GM12878 (cell line): ENCODE results near the gene RADIL. TPM values are rescaled to one million over a fixed set of nuclear protein-coding genes. Genes with fewer than 3 reads are reported as not detected.

Experiments used
- ATAC-seq: fragments of 200-7000 bp; cut with Tn5 transposase; 3 replicates; pipeline ENCODE4 v1.9.1; 2020; ENCODE audit warnings: mild to moderate bottlenecking, moderate library complexity
- BruUV-seq: library from RNA; stranded (reverse); fragments of 400-500 nt; replicated peaks from 2 replicates; lab custom pipeline; 2021; lab: Mats Ljungman, UMichigan
- CTCF ChIA-PET: fragments of 300-600 bp; sonication (Branson Sonifier 250); formaldehyde crosslinking; extraction: SDS; loops from one replicate; lab custom pipeline; 2021; ENCODE audit warnings: inconsistent platforms; lab: Yijun Ruan, JAX
- POLR2A ChIA-PET: fragments of 350-600 bp; formaldehyde crosslinking; extraction: SDS; loops from one replicate; lab custom pipeline; 2021; ENCODE audit warnings: inconsistent platforms; lab: Charles Lee
- RAD21 ChIA-PET: fragments of 300-600 bp; sonication (Branson Sonifier 250); formaldehyde crosslinking; loops from one replicate; lab custom pipeline; 2023; ENCODE audit warnings: antibody characterized with exemption; ENCODE audit not compliant: unreplicated experiment; lab: Charles Lee
- SMC1A ChIA-PET: fragments of 300-600 bp; sonication (Branson Sonifier 250); formaldehyde crosslinking; loops from one replicate; lab custom pipeline; 2023; ENCODE audit not compliant: unreplicated experiment, uncharacterized antibody; lab: Charles Lee
- DNase-seq: peaks from one replicate; pipeline ENCODE4 v3.0.0-alpha.2; 2011; ENCODE audit warnings: low read depth, low spot score
- FAIRE-seq: peaks from 3 replicates; lab custom pipeline; 2011; peaks lifted over from hg19 to GRCh38; lab: Jason Lieb, UNC
- H2AFZ ChIP-seq: 2 replicates; pipeline ENCODE4 v1.6.0; 2011; ENCODE audit warnings: low read depth, low read length, control low read depth; ENCODE audit not compliant: control insufficient read depth
- H3K27ac ChIP-seq: 2 replicates; pipeline ENCODE4 v1.5.1; 2011; ENCODE audit warnings: control low read depth; ENCODE audit not compliant: control insufficient read depth, insufficient read depth
- H3K27me3 ChIP-seq, 2 experiments: replicated peaks in 1 of 2; 2 replicates each; pipeline versions ENCODE4 v1.6.0 to v1.6.1; 2011; ENCODE audit warnings: low read length in 1 of 2; ENCODE audit not compliant: control insufficient read depth in 2 of 2, insufficient read depth in 2 of 2
- H3K36me3 ChIP-seq, 2 experiments: 2 replicates each; pipeline ENCODE4 v1.5.1; 2011; ENCODE audit warnings: low read length in 1 of 2; ENCODE audit not compliant: control insufficient read depth in 2 of 2, insufficient read depth in 2 of 2
- H3K4me1 ChIP-seq: 2 replicates; pipeline ENCODE4 v1.6.1; 2011; ENCODE audit warnings: mild to moderate bottlenecking, low read length, moderate library complexity, mixed read lengths; ENCODE audit not compliant: control insufficient read depth, insufficient read depth
- H3K4me2 ChIP-seq: 2 replicates; pipeline ENCODE4 v1.6.0; 2011; ENCODE audit warnings: control low read depth; ENCODE audit not compliant: control insufficient read depth, insufficient read depth
- H3K4me3 ChIP-seq: fragments of 200-600 bp; sonication (generic); 2 replicates; pipeline ENCODE4 v1.5.1; 2016
- H3K79me2 ChIP-seq: 2 replicates; pipeline ENCODE4 v1.6.0; 2011; ENCODE audit warnings: low read length; ENCODE audit not compliant: control insufficient read depth, insufficient read depth
- H3K9ac ChIP-seq: 2 replicates; pipeline ENCODE4 v1.8.0; 2011; ENCODE audit warnings: low read length, control low read depth, mixed read lengths; ENCODE audit not compliant: control insufficient read depth, insufficient read depth
- H3K9me3 ChIP-seq: replicated peaks from 3 replicates; pipeline ENCODE4 v1.5.1; 2011; ENCODE audit warnings: mild to moderate bottlenecking, low read length; ENCODE audit not compliant: control insufficient read depth, insufficient read depth
- H4K20me1 ChIP-seq: 2 replicates; pipeline ENCODE4 v1.6.0; 2011; ENCODE audit not compliant: control insufficient read depth, insufficient read depth
- ATF7 ChIP-seq: fragments of 450-650 bp; IDR thresholded peaks from 2 replicates; pipeline ENCODE4 v1.6.1; 2016; ENCODE audit warnings: low read depth, mild to moderate bottlenecking
- BCL3 ChIP-seq: IDR thresholded peaks from 2 replicates; pipeline ENCODE4 v1.6.1; 2011; ENCODE audit warnings: borderline replicate concordance, low read depth, mild to moderate bottlenecking, moderate library complexity, low read length; ENCODE audit not compliant: insufficient read depth, poor library complexity, severe bottlenecking
- BMI1 ChIP-seq: fragments of 450-650 bp; IDR thresholded peaks from 2 replicates; pipeline ENCODE4 v1.6.1; 2016; ENCODE audit warnings: mild to moderate bottlenecking, moderate library complexity, borderline replicate concordance
- CHD2 ChIP-seq: IDR thresholded peaks from 2 replicates; pipeline ENCODE4 v1.6.1; 2011; ENCODE audit warnings: low read depth, low read length, improper control_type of control experiment, borderline replicate concordance
- DPF2 ChIP-seq: fragments of 450-650 bp; IDR thresholded peaks from 2 replicates; pipeline ENCODE4 v1.6.1; 2017; ENCODE audit warnings: mild to moderate bottlenecking
- FOXM1 ChIP-seq: IDR thresholded peaks from 2 replicates; pipeline ENCODE4 v1.6.1; 2012; ENCODE audit warnings: low read depth, mild to moderate bottlenecking, inconsistent platforms, low read length, moderate library complexity
- KAT2A ChIP-seq: conservative IDR thresholded peaks from 2 replicates; pipeline ENCODE4 v1.6.1; 2011; ENCODE audit warnings: low read depth, low read length; ENCODE audit not compliant: control insufficient read depth
- KDM1A ChIP-seq: fragments of 200-600 bp; sonication (generic); IDR thresholded peaks from 2 replicates; pipeline ENCODE4 v1.6.1; 2016; ENCODE audit warnings: borderline replicate concordance
- PAX5 ChIP-seq: IDR thresholded peaks from 2 replicates; pipeline ENCODE4 v1.6.1; 2011; ENCODE audit warnings: low read depth, low read length, borderline replicate concordance
- POLR2A ChIP-seq: IDR thresholded peaks from 2 replicates; pipeline ENCODE4 v1.6.1; 2011; ENCODE audit warnings: low read depth, mild to moderate bottlenecking, low read length
- SPI1 ChIP-seq: IDR thresholded peaks from 2 replicates; pipeline ENCODE4 v1.6.1; 2011; ENCODE audit warnings: low read depth, mild to moderate bottlenecking, low read length, moderate library complexity, borderline replicate concordance; ENCODE audit not compliant: insufficient read depth
- SREBF2 ChIP-seq: IDR thresholded peaks from 2 replicates; pipeline ENCODE4 v1.6.1; 2012; ENCODE audit warnings: mild to moderate bottlenecking, low read length
- ZBED1 ChIP-seq: IDR thresholded peaks from 2 replicates; pipeline ENCODE4 v1.6.1; 2016; ENCODE audit warnings: borderline replicate concordance
- ZNF384 ChIP-seq: IDR thresholded peaks from 2 replicates; pipeline ENCODE4 v1.6.1; 2012; ENCODE audit warnings: low read depth, mild to moderate bottlenecking, low read length, improper control_type of control experiment, borderline replicate concordance
- WGBS: methylation state at CpG from one replicate; pipeline ENCODE4 v1.1.6; 2016; ENCODE audit warnings: low lambda C conversion rate; ENCODE audit not compliant: insufficient replicate concordance, insufficient coverage; ENCODE audit errors: missing lambda C conversion rate; 5-methylcytosine and 5-hydroxymethylcytosine counted together
- in situ Hi-C: fragments of 300-500 bp; cut with MboI; formaldehyde crosslinking; loops from 9 replicates; pipeline ENCODE4 v1.14.3; 2018; ENCODE audit warnings: mixed read lengths
- intact Hi-C: fragments of 100-400 bp; cut with micrococcal nuclease; formaldehyde crosslinking; loops from one replicate; pipeline ENCODE4 v1.14.2; 2022; ENCODE audit not compliant: unreplicated experiment
- polyA plus RNA-seq, 11 experiments: library from polyadenylated mRNA; depleted of rRNA in 4 of 11; unstranded in 6 of 11; stranded (reverse) in 5 of 11; fragments of >200 nt; fragmentation: Nextera tagmentation in 4 of 11; fragmentation: Illumina TruSeq in 1 of 11; extraction: Ambion mirVana in 4 of 11; extraction: Trizol in 1 of 11; gene quantifications; 1 replicate in 1 of 11; 2 replicates in 10 of 11; pipeline versions ENCODE4 v1.2.1 to v1.2.3, GENCODE V29; 2011 to 2016; ENCODE audit warnings: inconsistent platforms in 2 of 11, missing spikeins in 2 of 11, low read depth in 1 of 11
- total RNA-seq, 4 experiments: library from RNA; depleted of rRNA in 3 of 4; stranded (reverse); fragments of >200 nt in 3 of 4; fragmentation: Illumina TruSeq in 1 of 4; extraction: Trizol in 1 of 4; gene quantifications; 2 replicates each; pipeline versions ENCODE4 v1.2.1 to v1.2.3, GENCODE V29; 2013 to 2021

Gene RADIL
- total and polyA plus RNA-seq, 10 of the 15 experiments (the other 5 are each of a cell fraction or from before 2014, with no cell fraction given): 0.05 to 0.06 TPM; not detected in 8

DNA sequence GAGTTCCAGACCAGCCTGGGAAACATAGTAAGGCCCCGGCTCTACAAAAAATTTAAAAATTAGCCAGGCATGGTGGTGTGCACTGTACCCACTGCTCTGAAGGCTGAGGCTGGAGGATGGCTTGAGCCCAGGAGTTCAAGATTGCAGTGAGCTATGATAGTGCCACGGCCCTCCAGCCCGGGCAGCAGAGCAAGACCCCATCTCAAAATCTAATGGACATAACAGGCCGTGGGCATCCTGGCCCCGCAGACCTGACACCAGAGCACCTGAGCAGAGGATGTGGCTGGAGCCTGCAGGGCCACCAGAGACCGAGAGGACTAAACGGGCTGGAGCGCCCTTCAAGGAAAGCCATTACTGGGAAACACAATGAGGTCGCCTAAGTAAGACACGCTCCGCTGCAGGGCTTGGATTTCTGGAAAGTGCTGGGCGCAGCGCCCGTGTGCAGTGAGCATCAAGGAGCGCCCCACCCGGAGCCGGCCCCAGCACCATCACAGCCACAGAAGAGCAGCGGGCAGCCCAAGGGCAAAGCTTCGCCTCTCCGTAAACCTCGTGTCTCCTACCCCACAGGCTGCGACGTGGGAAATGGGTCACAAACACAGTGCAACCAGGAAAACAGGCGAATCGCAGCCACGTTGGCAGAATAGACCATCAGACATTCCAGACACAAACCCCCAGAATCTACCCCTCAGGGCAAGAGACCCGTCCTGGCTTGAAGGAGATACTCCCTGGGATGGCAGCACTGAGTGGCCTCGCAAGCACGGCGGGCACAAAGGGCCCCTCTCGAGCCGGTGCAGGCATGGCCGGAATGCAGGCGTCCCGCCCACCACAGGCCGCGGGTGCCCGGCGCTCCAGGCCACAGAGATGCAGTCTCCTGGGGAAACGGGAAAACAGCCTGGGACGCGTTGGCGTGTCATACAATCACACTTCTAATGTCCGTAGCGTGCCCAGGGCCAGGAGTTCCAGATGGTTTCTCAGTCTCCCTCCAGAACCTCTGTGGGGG lies 4.9 kb downstream of the RADIL start:
- Histone ChIP-seq H3K36me3 (no peaks in the 10 kb centered on the region), H3K4me3 (no peak overlapping the region), H3K27ac (no peak overlapping the region), H3K4me1 (no peaks in the 10 kb centered on the region), H3K27me3 (peaks cover 3% of the 10 kb centered on the region in 2 experiments; a peak in 3 of 4 replicates), H3K9me3 (no peaks in the 10 kb centered on the region), H3K4me2 (no peak overlapping the region), H2AFZ (no peak overlapping the region), H4K20me1 (no peaks in the 10 kb centered on the region), H3K9ac (no peak overlapping the region), H3K79me2 (no peaks in the 10 kb centered on the region)
- in situ Hi-C loops: no loop called here
- POLR2A ChIA-PET: no interaction called here
- no peak for TF ChIP-seq SREBF2
- no peak for TF ChIP-seq FOXM1
- no peak for TF ChIP-seq ZNF384
- TF ChIP-seq ATF7: no peak
- TF ChIP-seq CHD2: no peak
- TF ChIP-seq KDM1A: no peak
- no peak for TF ChIP-seq BMI1
- no peak for TF ChIP-seq ZBED1
- TF ChIP-seq DPF2: no peak
- no peak for TF ChIP-seq SPI1
- no peak for TF ChIP-seq KAT2A
- no peak for TF ChIP-seq POLR2A
- TF ChIP-seq PAX5: no peak
- no peak for TF ChIP-seq BCL3
- DNase-seq: no peak
- 55% methylated on average over 34 of the region's 45 CpGs for WGBS
- ATAC-seq: no peak
- RAD21 ChIA-PET: no interaction called here
- no peak for FAIRE-seq
- intact Hi-C loops: no loop called here
- SMC1A ChIA-PET: no interaction called here
- BruUV-seq: no TSS peak
- CTCF ChIA-PET: interaction anchor here (0.5 kb wide), 1 partner anchor 267 kb away, joined by 3 read pairs; no protein-coding TSS in a partner anchor
